IPS-15b (cell line): ENCODE measurements around the gene DCAF17.

Experiments
- H3K27me3 ChIP-seq: one replicate; pipeline ENCODE4 v1.6.1; 2013; ENCODE audit warnings: low read length; ENCODE audit not compliant: control insufficient read depth, insufficient read depth
- H3K36me3 ChIP-seq: one replicate; pipeline ENCODE4 v1.6.1; 2013; ENCODE audit warnings: low read length; ENCODE audit not compliant: control insufficient read depth, insufficient read depth
- H3K4me1 ChIP-seq: one replicate; pipeline ENCODE4 v1.6.1; 2013; ENCODE audit warnings: mild to moderate bottlenecking, low read length; ENCODE audit not compliant: control insufficient read depth, insufficient read depth
- H3K4me3 ChIP-seq: one replicate; pipeline ENCODE4 v1.5.1; 2013; ENCODE audit warnings: low read depth, low read length
- H3K9ac ChIP-seq: one replicate; pipeline ENCODE4 v1.6.1; 2013; ENCODE audit warnings: low read depth, mild to moderate bottlenecking, low read length
- H3K9me3 ChIP-seq: one replicate; pipeline ENCODE4 v1.6.1; 2013; ENCODE audit warnings: mild to moderate bottlenecking, low read length; ENCODE audit not compliant: control insufficient read depth, insufficient read depth

Gene DCAF17

DNA sequence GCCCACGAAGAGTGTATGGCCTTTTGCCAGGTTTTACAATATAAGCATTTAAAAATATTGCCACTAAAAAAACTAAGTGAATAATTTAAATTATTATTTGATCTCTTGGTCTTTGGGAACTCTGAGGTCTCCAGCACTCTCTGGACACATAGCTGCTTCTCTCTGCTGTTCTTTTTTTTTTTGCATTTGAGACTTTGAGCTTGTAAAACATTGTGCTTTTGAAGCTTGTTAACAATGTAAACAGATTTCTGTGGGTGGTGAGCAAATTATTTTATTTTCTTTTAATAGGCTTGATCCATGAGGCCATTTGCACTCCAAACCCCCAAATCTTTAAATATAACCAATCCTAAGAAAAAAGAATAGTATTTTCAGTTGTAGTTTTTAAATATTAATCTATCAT is 42.0 kb downstream of the DCAF17 start:
- no peaks in the 10 kb centered on the region for H3K36me3 ChIP-seq
- no peak overlapping the region for H3K4me3 ChIP-seq
- no peaks in the 10 kb centered on the region for H3K27me3 ChIP-seq
- no peaks in the 10 kb centered on the region for H3K4me1 ChIP-seq
- H3K9ac ChIP-seq, result no peak overlapping the region
- no peaks in the 10 kb centered on the region for H3K9me3 ChIP-seq

DNA sequence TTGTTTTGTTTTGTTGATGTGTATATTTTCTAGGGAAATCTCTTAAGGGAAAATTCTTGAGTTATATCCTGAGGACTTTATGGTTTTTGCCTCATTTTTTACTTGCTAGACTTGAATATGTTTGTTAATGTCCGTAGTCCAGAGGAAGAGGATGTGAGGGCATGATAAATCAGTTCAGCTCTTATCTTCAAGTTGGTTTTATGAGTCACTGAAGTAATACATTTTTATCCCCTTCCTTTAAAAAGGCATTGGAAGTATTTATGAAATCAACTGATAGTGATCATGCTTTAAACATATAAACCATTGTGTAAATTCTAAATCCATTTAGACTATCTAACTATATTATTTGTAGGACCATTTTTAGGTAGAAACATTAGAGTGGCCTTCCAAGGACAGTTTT is 44.3 kb downstream of the DCAF17 start:
- no peak overlapping the region for H3K4me3 ChIP-seq
- no peaks in the 10 kb centered on the region for H3K4me1 ChIP-seq
- no peaks in the 10 kb centered on the region for H3K9me3 ChIP-seq
- no peak overlapping the region for H3K9ac ChIP-seq
- no peaks in the 10 kb centered on the region for H3K36me3 ChIP-seq
- H3K27me3 ChIP-seq, result no peaks in the 10 kb centered on the region

DNA sequence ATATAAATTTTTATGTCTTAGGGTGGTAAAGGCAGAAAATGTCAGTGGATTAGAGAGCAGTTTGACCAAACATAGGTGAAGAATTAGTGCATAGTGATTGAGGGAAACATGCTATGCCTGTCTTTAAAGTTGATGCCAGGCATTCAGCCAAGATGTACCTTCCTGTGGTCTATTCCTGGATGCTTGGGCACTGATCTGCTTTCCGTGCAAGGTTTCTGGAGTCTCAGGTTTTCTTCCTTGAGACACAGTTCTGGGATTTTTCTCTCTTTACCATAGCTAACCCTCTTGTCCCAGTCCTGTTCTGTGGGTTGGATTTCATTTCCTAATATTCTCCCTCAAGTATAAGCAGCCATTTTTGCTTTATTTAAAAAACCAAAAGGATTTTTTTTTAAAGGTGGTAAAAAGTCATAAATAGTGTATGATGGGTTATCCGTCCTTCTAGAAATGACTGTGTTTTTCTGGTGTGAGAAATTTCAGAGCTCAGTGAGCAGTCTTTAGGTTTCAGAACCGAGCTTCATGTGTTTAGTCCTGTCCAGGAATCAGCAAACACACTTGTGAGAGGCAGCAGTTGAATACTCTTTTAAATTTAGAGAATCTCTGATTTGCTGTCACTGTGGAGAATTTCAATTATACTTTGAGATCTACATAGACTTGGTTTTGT is 45.3 kb downstream of the DCAF17 start:
- Histone ChIP-seq H3K4me1 (no peaks in the 10 kb centered on the region), H3K4me3 (no peak overlapping the region), H3K9me3 (no peaks in the 10 kb centered on the region), H3K27me3 (no peaks in the 10 kb centered on the region), H3K9ac (no peak overlapping the region), H3K36me3 (no peaks in the 10 kb centered on the region)

DNA sequence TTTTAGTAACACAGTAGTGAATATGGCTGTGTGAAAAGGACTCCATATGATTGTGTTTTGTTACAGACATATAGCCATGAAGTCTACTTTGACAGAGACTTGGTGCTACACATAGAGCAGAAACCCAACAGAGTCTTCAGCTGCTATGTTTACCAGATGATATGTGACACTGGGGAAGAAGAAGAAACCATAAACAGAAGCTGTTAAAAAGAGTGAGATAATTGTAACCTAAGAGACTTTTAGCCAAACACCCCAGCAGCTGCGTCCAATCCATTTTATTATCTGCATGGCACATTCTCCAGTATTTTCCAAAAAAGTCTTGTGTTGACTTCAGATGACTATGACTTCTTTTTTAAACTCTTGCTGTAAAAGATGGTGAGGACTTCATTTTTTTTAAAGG is 46.9 kb downstream of the DCAF17 start:
- Histone ChIP-seq H3K4me1 (no peaks in the 10 kb centered on the region), H3K27me3 (no peaks in the 10 kb centered on the region), H3K36me3 (no peaks in the 10 kb centered on the region), H3K4me3 (no peak overlapping the region), H3K9me3 (no peaks in the 10 kb centered on the region), H3K9ac (no peak overlapping the region)

DNA sequence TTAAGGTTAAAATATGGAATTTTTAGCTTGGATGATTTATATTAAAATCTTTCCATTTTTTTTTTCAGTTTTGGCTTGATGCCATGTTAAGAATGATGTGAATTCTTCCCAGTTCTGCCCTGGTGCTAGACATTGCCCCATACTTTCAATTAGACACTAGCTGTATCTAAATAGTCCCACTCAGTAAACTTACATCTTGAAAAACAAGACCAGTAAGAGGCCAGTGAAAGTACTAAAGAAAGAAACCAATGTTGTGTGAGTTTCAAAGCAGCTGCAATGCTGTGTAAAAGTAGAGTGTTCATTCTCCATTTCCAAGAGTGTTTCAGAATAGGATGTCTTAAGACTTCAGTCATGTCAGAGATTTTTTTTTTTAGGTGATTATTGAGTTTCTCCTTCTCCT is 48.3 kb downstream of the DCAF17 start:
- H3K4me1 ChIP-seq, result no peaks in the 10 kb centered on the region
- no peak overlapping the region for H3K4me3 ChIP-seq
- no peaks in the 10 kb centered on the region for H3K27me3 ChIP-seq
- no peaks in the 10 kb centered on the region for H3K9me3 ChIP-seq
- H3K9ac ChIP-seq, result no peak overlapping the region
- no peaks in the 10 kb centered on the region for H3K36me3 ChIP-seq

DNA sequence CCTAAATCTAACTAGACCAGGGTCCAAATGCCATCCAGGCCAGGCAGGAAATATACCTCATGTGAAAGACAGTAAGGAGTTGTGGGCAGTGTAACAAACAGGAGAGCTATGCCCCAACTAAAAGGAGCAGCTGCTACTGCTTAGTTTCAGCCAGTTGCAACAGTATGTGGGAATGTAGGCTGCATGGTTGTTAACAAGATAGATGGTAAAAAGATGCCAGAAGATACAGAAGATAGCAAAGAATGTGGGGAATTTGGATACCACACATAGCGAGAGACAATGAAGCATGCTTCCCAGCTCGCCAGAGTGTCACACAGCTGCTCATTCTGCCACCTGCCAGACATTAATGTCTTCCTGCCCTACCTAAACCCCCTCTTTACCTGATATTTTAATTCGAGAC is 48.9 kb downstream of the DCAF17 start:
- no peaks in the 10 kb centered on the region for H3K9me3 ChIP-seq
- H3K4me3 ChIP-seq, result no peak overlapping the region
- no peak overlapping the region for H3K9ac ChIP-seq
- no peaks in the 10 kb centered on the region for H3K36me3 ChIP-seq
- H3K27me3 ChIP-seq, result no peaks in the 10 kb centered on the region
- no peaks in the 10 kb centered on the region for H3K4me1 ChIP-seq

DNA sequence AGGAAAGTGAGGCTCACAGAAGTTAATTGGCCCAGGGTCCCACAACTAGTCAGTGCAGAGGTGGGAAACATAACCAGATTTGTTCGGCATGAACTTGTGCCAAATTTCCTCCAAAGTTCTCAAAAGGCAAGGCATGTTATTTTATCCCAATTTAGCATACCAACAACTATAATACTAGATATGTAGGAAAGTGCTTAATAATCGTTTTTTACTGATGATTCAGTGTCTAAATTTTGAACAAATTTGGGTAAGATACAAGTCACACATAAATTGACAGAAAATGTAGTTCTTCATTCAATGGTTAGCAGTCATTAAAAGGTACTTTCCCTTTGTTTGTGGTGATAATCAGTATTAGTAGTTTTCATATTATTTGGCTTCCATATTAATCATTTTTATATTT is 49.8 kb downstream of the DCAF17 start:
- Histone ChIP-seq H3K4me3 (no peak overlapping the region), H3K27me3 (no peaks in the 10 kb centered on the region), H3K36me3 (no peaks in the 10 kb centered on the region), H3K9ac (no peak overlapping the region), H3K9me3 (no peaks in the 10 kb centered on the region), H3K4me1 (no peaks in the 10 kb centered on the region)

DNA sequence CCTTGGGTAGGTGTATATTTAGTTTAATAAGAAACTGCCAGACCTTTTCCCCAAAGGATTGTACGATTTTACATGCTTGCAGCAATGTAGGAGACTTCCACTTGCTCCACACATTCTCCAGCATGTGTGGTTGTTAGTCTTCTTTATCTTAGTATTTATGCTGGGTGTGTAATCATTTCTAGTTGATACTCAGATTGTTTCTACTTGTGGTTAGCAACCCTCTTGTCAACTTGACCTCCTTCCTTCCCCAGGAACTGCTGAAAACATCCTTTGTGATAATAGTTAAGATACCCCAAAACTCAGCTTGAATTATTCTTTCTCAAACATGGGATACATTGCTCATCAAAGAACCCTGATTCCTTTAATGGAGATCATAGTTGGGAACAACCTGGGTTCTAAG is 51.1 kb downstream of the DCAF17 start:
- H3K36me3 ChIP-seq, result no peaks in the 10 kb centered on the region

DNA sequence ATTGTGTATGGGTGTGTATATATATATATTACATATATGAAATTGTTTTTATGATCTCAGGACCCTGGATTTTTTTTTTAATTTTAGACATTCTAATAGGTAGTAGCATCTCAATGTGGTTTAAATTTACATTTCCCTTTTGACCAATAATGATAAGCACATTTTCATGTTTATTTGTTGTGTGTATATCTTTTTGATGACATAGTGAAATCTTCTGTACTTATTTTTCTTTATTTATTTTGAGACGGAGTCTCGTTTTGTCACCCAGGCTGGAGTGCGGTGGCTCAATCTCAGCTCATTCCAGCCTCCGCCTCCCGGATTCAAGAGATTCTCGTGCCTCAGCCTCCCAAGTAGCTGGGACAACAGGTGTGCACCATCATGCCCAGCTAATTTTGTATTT is 53.2 kb downstream of the DCAF17 start:
- Histone ChIP-seq H3K36me3 (no peaks in the 10 kb centered on the region), H3K27me3 (no peaks in the 10 kb centered on the region), H3K9ac (no peak overlapping the region), H3K9me3 (no peaks in the 10 kb centered on the region), H3K4me3 (no peak overlapping the region), H3K4me1 (peaks cover 5% of the 10 kb centered on the region)

More for the DNA sequence above, 51.1 kb downstream of the DCAF17 start:
- Histone ChIP-seq H3K4me3 (no peak overlapping the region), H3K27me3 (no peaks in the 10 kb centered on the region), H3K9ac (no peak overlapping the region), H3K4me1 (no peaks in the 10 kb centered on the region), H3K9me3 (no peaks in the 10 kb centered on the region)

DNA sequence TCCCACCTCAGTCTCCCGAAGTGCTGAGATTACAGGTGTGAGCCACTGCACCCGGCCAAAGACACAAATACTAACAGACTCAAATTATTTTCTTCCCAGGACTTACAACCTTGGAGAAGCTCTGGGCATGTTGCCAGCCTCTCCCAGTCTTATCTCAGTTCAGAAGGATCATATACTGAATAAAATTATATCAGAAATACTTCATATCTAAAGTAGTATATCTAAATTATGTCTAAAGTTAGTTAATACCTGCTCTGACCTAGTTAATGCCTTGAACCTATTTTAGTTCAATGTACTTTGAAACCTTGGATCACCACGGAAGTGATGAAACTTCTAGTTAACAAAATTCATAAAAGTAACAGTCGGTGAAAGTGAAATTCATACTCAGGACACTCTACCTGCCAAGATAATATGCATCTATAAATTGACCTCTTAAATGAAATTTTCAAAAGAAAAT is 53.8 kb downstream of the DCAF17 start:
- Histone ChIP-seq H3K9me3 (no peaks in the 10 kb centered on the region), H3K9ac (no peak overlapping the region), H3K27me3 (no peaks in the 10 kb centered on the region), H3K36me3 (no peaks in the 10 kb centered on the region), H3K4me3 (no peak overlapping the region), H3K4me1 (peaks cover 5% of the 10 kb centered on the region)

DNA sequence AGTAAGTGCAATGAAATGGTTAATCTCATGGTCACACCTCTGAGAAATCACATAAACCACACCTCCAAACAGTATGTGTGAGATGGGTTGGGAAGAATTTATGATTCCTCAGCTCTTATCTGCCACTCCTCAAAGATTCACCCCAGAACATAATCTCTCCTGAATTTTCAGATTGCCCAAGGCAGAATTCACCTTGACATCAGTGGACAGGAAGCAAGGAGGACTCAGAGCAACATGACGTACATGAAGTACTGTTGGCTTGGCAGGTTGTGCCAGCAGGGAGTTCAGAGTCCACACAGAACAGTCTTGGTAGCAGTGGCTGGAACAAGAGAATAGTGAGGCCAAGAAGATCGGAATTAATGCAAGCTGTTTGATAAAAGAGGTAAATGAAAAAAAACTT is 56.6 kb downstream of the DCAF17 start:
- Histone ChIP-seq H3K27me3 (no peaks in the 10 kb centered on the region), H3K4me3 (no peak overlapping the region), H3K9ac (no peak overlapping the region), H3K36me3 (no peaks in the 10 kb centered on the region), H3K9me3 (no peaks in the 10 kb centered on the region), H3K4me1 (peaks cover 5% of the 10 kb centered on the region)

DNA sequence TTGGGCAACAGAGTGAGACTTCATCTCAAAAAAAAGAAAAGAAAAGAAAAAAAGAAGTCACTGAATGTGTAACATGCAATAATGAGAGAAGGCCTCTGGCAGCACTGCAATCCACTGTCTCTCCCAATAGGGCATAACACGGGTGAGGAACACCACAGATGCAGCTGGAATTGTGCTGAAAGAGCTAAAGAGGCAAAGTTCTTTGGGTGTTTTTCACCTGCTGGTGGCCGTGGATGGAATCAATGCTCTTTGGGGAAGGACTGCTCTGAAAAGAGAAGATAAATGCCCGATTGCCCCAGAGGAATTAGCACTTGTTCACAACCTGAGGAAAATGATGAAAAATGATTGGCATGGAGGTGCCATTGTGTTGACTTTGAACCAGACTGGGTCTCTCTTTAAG is 57.3 kb downstream of the DCAF17 start:
- H3K9me3 ChIP-seq, result no peaks in the 10 kb centered on the region
- H3K4me1 ChIP-seq, result peaks cover 5% of the 10 kb centered on the region
- H3K36me3 ChIP-seq, result no peaks in the 10 kb centered on the region
- H3K4me3 ChIP-seq, result no peak overlapping the region
- no peaks in the 10 kb centered on the region for H3K27me3 ChIP-seq
- no peak overlapping the region for H3K9ac ChIP-seq
